Measurements from ENCODE around the gene IRF5.

Gene IRF5

DNA sequence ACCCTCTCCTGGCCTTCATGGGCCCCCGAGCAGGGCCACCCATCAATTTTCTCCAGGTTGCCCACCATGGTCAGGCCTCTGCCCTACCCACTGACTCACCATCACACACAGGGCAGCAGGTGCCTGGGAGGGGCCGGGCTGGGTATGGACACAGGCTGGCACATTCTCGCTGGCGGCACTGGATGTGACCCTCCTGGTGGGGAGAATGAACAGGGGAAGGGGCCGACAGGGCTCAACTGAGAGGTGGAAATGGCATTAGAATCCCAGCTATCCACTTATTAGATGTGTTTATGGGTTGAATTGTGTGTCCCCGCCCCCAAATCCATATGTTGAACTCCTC is 43.7 kb upstream of the IRF5 start:
- Histone ChIP-seq H3K27ac (ENCODE audit: low read depth, low read length) (no peak overlapping the region), H3K9me3 (ENCODE audit: insufficient read depth, low read depth, low read length) (peaks cover 7% of the 10 kb centered on the region), H3K27me3 (ENCODE audit: insufficient read depth, low read length) (peaks cover 15% of the 10 kb centered on the region), H3K4me1 (ENCODE audit: insufficient read depth, low read length) (no peaks in the 10 kb centered on the region), H3K9ac (ENCODE audit: low read depth, low read length) (no peak overlapping the region), H3K36me3 (ENCODE audit: insufficient read depth, low read length) (no peaks in the 10 kb centered on the region; the same call in 1 of the 2 replicates), H3K4me3 (ENCODE audit: low read length) (no peak overlapping the region)
- WGBS, result 90% methylated on average over 5 of the region's 6 CpGs

DNA sequence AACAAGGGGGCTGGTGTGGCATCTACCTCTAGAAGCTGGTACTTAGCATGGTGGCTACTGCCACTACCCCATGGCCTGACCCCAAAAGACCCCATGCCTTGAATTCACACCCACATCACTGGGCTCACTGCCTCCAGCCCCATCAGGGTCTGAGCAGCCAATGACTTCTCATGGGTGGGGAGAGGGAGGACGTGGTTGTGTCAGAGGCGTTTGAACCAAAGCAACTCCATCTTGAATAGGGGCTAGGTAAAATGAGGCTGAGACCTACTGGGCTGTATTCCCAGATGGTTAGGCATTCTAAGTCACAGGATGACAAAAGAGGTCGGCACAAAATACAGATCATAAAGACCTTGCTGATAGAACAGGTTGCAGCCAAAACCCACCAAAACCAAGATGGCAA is 42.4 kb upstream of the IRF5 start:
- Histone ChIP-seq H3K27me3 (ENCODE audit: insufficient read depth, low read length) (peaks cover 13% of the 10 kb centered on the region), H3K9me3 (ENCODE audit: insufficient read depth, low read depth, low read length) (peaks cover 11% of the 10 kb centered on the region), H3K9ac (ENCODE audit: low read depth, low read length) (no peak overlapping the region), H3K36me3 (ENCODE audit: insufficient read depth, low read length) (no peaks in the 10 kb centered on the region; the same call in 1 of the 2 replicates), H3K27ac (ENCODE audit: low read depth, low read length) (no peak overlapping the region), H3K4me3 (ENCODE audit: low read length) (no peak overlapping the region), H3K4me1 (ENCODE audit: insufficient read depth, low read length) (no peaks in the 10 kb centered on the region)
- 88% methylated on average over 3 of the region's 3 CpGs for WGBS

DNA sequence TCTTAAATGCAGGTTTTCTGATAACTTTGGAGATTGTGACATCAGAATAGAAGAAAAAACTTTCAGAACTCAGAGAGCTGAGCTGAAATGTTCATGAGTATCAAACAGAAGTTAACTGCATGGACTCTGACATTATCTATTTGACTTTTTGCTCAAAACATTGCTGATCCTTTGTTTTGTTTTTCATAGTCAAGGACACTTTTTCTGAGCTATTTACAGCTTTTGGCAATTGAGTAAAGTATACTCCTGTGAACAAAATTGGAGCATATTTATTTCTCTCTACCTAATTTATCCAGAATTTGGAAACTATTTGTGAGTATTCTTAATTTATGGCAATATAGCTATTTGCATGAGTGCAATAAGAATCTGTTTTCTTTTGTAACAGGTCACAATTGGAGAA is 38.3 kb upstream of the IRF5 start:
- no peak overlapping the region for H3K27ac ChIP-seq (ENCODE audit: low read depth, low read length)
- no peaks in the 10 kb centered on the region for H3K27me3 ChIP-seq (ENCODE audit: insufficient read depth, low read length)
- no peaks in the 10 kb centered on the region; the same call in 1 of the 2 replicates for H3K36me3 ChIP-seq (ENCODE audit: insufficient read depth, low read length)
- H3K9me3 ChIP-seq (ENCODE audit: insufficient read depth, low read depth, low read length), result peaks cover 11% of the 10 kb centered on the region
- no peak overlapping the region for H3K4me3 ChIP-seq (ENCODE audit: low read length)
- H3K9ac ChIP-seq (ENCODE audit: low read depth, low read length), result no peak overlapping the region
- no peaks in the 10 kb centered on the region for H3K4me1 ChIP-seq (ENCODE audit: insufficient read depth, low read length)

DNA sequence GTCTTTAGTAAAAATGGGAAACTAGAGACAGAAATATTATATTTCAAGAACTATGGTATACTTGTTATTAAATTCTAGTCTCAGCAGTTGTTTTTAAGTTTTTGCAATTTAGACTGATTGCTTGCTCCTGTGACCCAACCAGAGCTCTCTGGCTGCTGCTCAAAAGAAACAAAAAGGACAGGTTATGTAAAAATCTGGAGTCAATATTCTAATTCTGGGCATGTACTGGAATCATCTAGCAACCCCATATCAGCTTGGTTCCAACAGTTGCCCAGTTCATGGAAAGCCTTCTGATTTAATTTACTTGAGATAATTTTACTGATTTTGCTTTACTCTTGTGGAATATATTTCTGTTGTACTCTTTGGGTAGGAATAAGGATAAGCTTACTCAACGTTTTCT is 37.5 kb upstream of the IRF5 start:
- Histone ChIP-seq H3K9ac (ENCODE audit: low read depth, low read length) (no peak overlapping the region), H3K27me3 (ENCODE audit: insufficient read depth, low read length) (no peaks in the 10 kb centered on the region), H3K27ac (ENCODE audit: low read depth, low read length) (no peak overlapping the region), H3K4me3 (ENCODE audit: low read length) (no peak overlapping the region), H3K36me3 (ENCODE audit: insufficient read depth, low read length) (no peaks in the 10 kb centered on the region; the same call in 1 of the 2 replicates), H3K9me3 (ENCODE audit: insufficient read depth, low read depth, low read length) (peaks cover 11% of the 10 kb centered on the region), H3K4me1 (ENCODE audit: insufficient read depth, low read length) (no peaks in the 10 kb centered on the region)
- WGBS, result no CpG with 5 or more reads among the region's 1 CpG

DNA sequence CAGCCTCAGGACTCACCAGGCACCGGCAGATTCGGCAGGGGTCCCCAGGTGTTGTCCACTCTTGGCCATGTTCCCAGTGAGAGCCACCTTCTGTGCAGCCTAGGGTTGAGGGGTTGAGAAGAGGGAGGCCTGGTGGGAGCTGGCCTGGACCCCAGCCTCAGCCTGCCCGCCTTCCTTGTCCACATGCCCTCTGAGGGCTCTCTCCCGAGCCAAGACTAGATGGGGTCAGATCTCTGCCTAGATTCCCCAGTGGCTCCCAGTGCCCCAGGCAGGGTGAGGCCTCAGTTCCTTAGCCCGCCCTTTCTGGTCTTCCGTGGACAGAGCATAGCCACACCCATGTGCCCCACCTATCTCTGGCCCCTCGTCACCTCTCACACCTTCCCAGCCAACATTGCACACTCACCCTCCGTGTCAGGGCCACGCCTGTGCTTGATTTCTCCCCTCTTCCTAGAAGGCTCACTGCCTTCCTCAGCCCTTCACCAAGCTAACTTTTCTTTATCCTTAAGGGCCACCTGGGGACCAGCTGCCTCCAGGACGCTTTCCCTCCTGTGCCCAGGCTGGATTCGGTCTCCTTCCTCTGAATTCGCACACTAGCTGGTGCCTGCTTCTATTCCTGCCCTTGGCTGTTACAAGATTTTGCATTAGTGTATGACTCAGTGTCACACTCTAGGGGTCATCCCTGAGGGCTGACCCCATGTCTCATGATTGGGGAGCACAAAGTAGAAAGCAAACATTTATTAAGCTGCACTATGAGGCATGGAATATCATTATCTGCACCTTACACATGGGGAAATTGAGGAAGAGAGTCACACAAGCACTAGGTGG is 34.8 kb upstream of the IRF5 start:
- peaks cover 11% of the 10 kb centered on the region for H3K9me3 ChIP-seq (ENCODE audit: insufficient read depth, low read depth, low read length)
- H3K27me3 ChIP-seq (ENCODE audit: insufficient read depth, low read length), result no peaks in the 10 kb centered on the region
- no peak overlapping the region for H3K27ac ChIP-seq (ENCODE audit: low read depth, low read length)
- H3K4me1 ChIP-seq (ENCODE audit: insufficient read depth, low read length), result no peaks in the 10 kb centered on the region
- H3K9ac ChIP-seq (ENCODE audit: low read depth, low read length), result no peak overlapping the region
- H3K36me3 ChIP-seq (ENCODE audit: insufficient read depth, low read length), result no peaks in the 10 kb centered on the region; the same call in 1 of the 2 replicates
- 89% methylated on average over 12 of the region's 12 CpGs for WGBS
- no peak overlapping the region for H3K4me3 ChIP-seq (ENCODE audit: low read length)

DNA sequence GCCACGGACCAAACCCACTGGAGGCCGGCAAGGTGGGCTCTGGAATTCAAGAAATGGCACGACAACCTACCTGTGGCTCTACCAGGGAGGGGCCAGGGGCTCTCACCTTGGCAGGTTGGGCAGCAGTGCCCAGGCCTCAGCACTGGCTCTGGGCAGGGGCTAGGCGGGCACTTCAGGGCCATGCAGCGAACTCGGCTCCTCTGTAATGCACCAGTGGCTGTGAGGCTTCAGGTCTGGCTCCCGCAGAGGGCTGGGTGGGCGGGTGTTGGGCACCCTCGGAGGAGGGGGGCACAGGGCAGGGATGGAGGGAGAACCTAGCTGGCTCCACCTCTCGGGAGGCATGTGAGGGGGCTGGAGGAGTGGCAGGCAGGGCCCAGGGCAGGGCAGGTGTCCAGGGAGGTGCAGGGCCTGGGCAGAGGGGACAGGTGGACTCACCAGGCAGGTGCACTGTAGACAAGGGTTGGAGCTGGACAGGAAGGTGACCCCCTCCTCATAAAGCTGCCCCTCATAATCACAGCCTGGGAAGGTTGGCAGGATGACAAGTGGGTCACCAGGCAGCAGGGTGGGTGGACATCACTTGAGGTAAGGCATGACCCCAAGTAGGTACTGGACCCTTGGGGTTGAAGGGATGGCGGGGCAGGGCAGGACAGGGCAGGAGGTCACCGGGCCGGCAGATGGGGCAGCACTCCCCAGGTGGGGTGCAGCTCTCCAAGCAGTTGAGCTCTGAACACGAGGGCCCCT is 33.9 kb upstream of the IRF5 start:
- Histone ChIP-seq H3K4me1 (ENCODE audit: insufficient read depth, low read length) (no peaks in the 10 kb centered on the region), H3K4me3 (ENCODE audit: low read length) (no peak overlapping the region), H3K9ac (ENCODE audit: low read depth, low read length) (no peak overlapping the region), H3K27me3 (ENCODE audit: insufficient read depth, low read length) (peaks cover 6% of the 10 kb centered on the region), H3K27ac (ENCODE audit: low read depth, low read length) (no peak overlapping the region), H3K36me3 (ENCODE audit: insufficient read depth, low read length) (no peaks in the 10 kb centered on the region; the same call in 1 of the 2 replicates), H3K9me3 (ENCODE audit: insufficient read depth, low read depth, low read length) (peaks cover 7% of the 10 kb centered on the region)
- WGBS, result 89% methylated on average over 14 of the region's 14 CpGs

DNA sequence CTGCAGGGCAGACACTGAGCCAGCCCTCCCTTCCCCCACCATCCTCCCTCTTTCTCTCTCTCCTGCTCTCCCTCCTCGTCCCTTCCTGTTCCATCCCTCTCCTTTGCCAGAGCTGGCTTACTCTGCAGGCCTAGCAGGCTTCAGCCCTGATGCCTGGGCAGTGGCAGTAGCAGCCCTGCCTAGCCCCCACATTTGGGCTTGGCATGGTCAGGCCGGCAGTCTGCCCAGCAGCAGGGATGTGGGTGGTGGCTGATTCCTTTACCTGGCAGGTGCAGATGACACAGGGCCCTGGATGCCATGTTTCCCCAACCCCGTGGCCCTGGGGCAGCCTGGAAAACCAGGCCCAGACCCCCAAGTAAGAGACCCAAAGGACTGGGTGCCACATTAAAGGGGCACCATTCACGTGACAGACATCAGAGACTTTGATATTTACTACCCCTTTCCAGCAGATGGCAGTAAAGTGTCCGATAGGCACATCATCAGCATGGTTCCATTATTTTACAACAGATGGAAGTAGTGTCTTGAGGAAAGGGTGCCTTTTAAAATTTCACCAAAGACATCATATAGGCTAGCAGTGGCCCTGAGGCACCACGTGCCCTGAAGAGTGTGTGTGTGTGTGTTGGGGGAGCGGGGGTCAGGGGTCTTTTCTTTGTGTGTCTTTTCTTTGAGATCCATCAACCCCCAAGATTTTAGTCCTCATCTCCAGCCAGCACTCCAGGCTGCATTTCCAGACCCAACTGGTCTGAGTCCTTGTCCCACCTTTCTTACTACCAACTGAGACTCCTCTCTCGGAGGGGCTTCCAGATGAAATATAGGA is 33.1 kb upstream of the IRF5 start:
- Histone ChIP-seq H3K27me3 (ENCODE audit: insufficient read depth, low read length) (peaks cover 14% of the 10 kb centered on the region), H3K36me3 (ENCODE audit: insufficient read depth, low read length) (no peaks in the 10 kb centered on the region), H3K9ac (ENCODE audit: low read depth, low read length) (no peak overlapping the region), H3K27ac (ENCODE audit: low read depth, low read length) (no peak overlapping the region), H3K9me3 (ENCODE audit: insufficient read depth, low read depth, low read length) (no peaks in the 10 kb centered on the region; the same call in 1 of the 2 replicates), H3K4me3 (ENCODE audit: low read length) (no peak overlapping the region), H3K4me1 (ENCODE audit: insufficient read depth, low read length) (peaks cover 3% of the 10 kb centered on the region; the same call in 1 of the 2 replicates)
- WGBS, result 71% methylated on average over 6 of the region's 8 CpGs

DNA sequence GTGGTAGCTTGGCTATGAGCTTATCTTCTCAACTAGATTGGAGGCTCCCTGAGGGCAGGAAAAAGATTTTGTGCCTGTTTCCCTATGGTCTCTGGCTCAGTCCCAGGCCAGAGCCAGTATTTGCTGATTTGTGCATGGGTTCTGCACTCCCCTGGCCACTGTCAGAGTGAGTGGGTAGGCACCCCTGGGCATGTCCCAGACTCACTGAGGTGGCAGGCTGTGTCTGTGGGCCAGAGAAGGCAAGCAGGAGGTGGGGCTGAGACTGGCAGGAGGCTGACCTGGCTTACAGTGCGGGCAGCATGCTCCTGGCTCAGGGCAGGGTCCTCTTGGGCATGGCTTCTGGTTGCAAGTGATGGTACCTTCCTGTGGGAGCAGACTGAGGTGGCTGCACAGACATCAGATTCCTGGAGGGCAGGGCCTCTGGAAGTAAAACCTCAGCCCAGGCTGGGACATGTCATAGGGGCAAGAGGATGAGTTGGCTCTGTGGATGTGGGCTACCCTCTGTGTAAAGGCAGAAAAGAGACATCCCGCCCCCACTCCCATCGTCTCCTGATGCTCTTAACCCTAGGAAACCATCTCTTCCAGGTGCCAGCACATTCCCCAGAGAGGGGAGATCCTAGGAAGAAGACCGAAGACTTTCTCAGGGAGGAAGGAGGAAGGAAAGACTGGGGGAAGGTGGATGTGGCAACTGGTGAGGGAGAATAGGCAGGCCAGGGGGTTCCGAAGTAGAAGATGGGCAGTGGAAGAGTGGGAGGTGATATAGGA is 31.5 kb upstream of the IRF5 start:
- 87% methylated on average over 4 of the region's 5 CpGs for WGBS
- no peak overlapping the region for H3K9ac ChIP-seq (ENCODE audit: low read depth, low read length)
- no peak overlapping the region for H3K27ac ChIP-seq (ENCODE audit: low read depth, low read length)
- H3K27me3 ChIP-seq (ENCODE audit: insufficient read depth, low read length), result peaks cover 30% of the 10 kb centered on the region
- H3K9me3 ChIP-seq (ENCODE audit: insufficient read depth, low read depth, low read length), result no peaks in the 10 kb centered on the region
- H3K36me3 ChIP-seq (ENCODE audit: insufficient read depth, low read length), result no peaks in the 10 kb centered on the region
- no peak overlapping the region for H3K4me3 ChIP-seq (ENCODE audit: low read length)
- peaks cover 9% of the 10 kb centered on the region for H3K4me1 ChIP-seq (ENCODE audit: insufficient read depth, low read length)

DNA sequence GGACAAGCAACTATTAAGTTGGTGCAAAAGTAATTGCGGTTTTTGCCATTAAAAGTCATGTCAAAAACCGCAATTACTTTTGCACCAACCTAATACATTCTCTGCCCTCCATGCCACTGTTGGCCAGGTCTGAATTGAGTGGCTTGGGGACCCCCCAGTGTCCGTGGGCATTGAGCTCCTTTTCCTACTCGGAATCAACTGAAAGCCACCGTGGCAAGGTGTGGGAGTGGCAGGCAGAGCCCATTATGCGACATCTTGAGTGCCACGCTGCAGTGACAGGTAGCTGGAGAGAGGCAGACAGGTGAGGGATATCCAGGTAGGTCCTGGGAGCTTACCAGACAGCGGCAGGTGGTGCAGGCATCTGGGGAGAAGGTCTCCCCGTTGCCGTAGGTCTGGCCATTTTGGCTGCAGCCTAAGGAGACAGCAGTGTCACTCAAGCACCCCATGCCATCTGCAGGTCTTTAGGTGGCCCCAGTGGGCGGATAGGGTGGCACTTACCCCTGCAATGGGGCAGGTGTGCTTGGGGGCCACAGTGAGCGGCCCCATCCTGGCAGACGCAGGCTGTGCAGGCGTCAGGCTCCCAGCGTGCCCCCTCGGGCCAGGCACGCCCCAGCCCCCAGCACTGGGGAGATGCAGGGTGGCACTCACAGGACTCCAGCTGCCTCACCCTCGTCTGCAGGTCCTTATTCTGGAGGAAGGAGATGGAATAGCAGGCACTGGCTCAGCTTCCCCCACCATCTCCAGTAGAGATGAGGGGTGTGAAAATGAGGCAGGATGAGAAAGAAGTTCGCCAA is 30.8 kb upstream of the IRF5 start:
- peaks cover 16% of the 10 kb centered on the region for H3K4me1 ChIP-seq (ENCODE audit: insufficient read depth, low read length)
- H3K9me3 ChIP-seq (ENCODE audit: insufficient read depth, low read depth, low read length), result no peaks in the 10 kb centered on the region
- 94% methylated on average over 19 of the region's 19 CpGs for WGBS
- no peak overlapping the region for H3K27ac ChIP-seq (ENCODE audit: low read depth, low read length)
- H3K27me3 ChIP-seq (ENCODE audit: insufficient read depth, low read length), result peaks cover 32% of the 10 kb centered on the region
- no peak overlapping the region for H3K4me3 ChIP-seq (ENCODE audit: low read length)
- H3K9ac ChIP-seq (ENCODE audit: low read depth, low read length), result no peak overlapping the region
- no peaks in the 10 kb centered on the region for H3K36me3 ChIP-seq (ENCODE audit: insufficient read depth, low read length)
